GM18861 (cell line): Measurements from ENCODE around the gene CBLN1.
"Not testable (repeated sequence)": the region's sequence is repeated elsewhere in the genome, so short reads cannot be mapped to it uniquely, and the experiment has no call there.

Source experiments
- ATAC-seq: cut with Tn5 transposase; IDR thresholded peaks from one replicate; pipeline ENCODE4 v1.9.1; 2021; ENCODE audit not compliant: unreplicated experiment

Gene CBLN1

DNA sequence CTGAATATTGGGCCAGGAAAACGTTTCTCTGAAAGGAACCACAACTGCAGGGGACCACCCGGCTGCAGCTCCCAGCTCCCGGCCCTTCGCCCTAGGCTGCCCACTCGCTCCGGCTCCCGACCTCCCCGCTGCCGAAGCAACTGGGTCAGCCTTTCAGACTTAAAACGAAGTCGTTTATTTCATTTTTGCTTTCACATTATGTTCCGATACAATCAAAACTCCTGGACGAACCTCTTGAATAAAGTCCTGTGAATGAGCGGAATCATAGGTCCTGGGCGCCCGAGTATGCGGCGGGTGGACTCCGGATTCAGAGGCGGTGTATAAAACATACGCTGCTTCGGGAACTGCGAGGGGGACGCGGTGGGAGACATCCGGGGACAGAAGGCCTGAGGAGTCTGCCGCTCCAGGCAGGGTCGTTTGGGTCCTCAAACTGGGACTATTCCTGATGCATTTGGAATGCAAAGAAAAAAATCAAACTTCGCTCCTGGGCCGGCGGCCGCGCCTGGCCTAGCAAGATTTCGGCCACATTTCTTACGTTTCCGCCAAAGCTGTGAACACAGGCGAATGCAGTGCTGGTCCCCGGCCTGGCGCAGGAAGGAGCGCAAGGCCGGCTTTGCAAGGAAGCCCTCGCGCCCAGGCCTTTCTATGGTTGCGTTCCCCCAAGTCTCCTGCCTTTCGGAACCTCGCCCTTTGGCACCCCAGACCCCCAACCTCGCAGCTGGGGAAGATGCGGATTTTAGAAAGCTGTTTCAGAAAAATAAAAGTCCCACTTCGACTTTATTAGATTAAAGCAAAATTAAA is 3.7 kb downstream of the CBLN1 start:
- ATAC-seq = no peak

DNA sequence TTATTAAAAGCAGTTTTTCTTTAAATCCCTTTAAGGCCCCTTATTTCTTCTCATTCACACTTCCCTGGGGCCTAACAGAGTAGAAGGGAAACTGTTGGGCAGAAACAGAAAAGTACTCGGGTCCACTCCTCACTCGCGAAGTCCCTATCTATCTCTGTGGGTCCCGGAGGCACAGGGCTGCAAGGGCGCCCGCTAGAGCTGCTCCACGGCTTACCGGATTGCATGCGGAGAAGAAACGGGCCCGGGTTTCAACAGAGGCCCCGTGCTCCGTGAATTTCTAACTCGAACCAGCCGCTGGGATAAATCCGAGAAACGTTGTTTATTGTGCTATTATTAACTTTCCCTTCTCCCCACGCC is 4.3 kb downstream of the CBLN1 start:
- ATAC-seq = no peak

DNA sequence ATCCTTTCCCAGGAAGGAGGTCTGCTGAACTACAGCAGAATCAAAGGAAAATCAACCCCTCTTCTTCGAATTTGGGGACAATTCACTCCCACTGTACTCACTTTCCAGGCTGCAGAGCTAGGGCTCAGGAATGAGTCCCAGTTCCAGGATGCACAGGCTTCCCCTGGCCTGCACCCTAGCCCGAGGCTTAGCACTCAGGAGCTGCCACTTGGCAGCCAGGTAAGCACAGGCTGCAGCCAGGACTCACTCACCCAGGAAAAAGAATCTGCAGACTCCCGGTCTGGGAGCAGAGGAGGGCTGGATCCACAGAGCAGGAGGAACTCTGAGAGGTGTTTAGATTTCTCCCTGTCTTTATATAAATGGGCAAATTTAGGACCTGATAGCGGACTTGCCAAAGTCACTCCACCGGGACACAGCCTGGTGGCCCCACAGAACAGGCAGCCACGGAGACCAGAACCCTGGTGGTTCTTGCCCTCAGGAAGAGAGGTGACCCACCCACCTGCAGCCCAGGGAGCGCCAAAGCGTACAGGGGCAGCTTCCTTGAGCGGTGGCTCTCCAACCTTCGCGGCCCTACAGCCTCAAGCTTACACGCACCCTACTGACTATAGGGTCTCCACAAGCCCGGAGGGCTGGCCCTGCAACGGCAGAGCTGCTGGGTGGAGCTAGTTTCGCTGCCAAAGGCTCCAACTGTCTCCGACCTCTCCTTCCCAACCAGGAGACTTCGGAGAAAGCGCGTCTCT is 4.8 kb downstream of the CBLN1 start:
- ATAC-seq = no peak

DNA sequence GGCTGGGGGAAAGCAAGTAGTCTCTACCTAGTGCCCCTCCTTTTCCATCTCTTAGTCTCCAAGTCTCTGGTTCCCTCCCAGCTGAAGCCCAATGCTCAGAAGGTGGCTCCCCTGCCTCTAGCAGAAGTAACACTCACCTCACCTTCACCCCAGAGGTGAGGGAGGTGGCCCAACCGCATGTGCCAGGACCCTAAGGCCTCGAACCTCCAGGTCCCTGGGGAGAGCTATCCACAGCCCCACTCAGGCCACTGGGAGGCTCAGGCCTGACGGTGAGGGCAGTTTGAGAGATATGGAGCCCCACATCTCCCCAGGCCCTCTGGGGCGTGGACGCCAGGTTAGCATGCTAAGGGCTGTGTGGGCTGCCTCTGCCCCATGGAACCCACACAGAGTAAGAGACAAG is 5.8 kb downstream of the CBLN1 start:
- ATAC-seq = no peak

DNA sequence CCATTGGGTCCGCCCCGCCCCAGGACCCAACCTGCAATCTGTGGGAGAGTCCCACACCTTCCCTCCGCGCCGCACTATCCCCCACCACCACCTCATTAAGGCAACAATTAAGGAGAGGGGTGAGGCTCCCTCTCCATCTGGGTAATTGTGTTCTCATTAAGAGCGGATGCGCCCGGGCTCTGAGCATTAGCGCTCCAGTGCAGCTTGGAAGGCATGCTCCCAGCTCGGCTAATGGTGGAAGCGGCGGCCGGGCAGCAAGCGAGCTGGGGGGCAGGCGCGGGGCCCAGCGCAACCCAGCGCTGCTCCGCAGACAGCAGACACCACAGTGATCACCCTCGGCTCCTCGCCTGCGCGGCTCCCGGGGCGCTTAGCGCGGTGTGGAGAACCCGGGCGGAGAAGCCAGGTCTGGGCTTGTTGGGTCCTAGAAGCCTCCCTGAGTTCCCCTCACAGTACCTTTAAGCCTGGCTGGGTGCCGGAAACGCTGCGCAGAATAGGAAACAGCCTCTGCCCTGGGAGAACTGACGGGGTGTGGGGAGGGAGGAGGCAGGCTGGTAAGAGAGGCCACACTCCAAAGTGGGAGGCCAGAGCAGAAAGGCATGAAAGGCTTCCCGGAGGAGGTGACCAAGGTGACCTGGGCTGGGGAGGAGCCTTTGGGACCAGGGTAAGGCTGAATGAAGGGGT is 6.4 kb downstream of the CBLN1 start:
- ATAC-seq = no peak

DNA sequence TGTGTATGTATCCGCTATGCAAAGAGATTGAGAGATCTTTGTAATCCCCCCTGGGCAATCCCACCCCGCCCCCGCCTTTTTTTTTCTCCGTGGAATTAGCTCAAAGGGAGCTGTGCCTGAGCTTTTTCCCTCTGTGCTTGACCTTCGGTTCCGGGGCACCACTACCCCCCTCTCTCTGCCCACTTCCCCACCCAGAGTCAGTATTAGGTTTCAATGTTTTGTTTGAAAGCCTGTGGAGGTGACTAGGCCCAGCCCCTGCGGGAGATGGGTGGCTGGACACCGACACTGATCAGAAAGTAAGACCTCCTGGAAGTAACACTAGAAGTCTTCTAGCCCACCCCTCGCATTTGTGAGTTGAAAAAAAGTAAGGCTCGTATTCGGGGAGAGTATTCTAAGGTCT is 7.0 kb downstream of the CBLN1 start:
- no peak for ATAC-seq

DNA sequence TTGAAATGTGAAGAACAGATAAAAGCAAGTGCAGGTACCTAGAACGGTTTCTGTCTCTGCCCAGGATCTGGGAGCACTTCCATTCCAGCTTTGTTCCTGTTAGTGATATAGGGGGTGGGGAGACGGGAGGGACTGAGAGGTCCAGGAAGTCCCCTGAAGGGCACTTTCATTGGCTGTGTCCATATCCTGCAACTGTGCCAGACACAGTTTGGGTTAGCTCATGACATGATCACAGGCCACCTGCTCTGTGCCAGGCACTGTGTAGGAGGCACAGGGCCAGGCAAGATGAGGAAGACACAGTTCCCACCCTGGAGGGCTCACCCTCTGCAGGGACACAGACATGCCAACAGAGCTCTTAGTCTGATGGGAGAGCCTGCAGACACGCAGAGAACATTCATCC is 7.9 kb downstream of the CBLN1 start:
- no peak for ATAC-seq

DNA sequence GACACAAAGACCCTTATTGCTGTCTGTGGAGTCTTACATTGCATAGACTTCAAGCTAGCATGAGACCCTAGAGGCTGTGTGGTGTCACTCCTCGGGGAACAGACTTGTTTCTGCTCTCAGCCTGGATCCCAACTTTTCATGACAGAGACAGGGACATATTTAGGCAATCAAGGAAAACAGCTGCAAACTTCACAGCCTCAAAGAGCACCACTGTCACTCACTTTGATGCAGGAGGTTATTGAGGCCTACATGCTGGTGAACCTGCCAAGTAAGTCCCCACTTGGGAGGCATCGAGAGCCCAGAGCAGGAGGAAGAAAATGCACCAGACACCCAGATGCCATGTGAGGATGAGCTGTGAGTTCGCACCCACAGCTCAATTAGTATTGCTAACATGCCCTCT is 10.3 kb downstream of the CBLN1 start:
- no peak for ATAC-seq

DNA sequence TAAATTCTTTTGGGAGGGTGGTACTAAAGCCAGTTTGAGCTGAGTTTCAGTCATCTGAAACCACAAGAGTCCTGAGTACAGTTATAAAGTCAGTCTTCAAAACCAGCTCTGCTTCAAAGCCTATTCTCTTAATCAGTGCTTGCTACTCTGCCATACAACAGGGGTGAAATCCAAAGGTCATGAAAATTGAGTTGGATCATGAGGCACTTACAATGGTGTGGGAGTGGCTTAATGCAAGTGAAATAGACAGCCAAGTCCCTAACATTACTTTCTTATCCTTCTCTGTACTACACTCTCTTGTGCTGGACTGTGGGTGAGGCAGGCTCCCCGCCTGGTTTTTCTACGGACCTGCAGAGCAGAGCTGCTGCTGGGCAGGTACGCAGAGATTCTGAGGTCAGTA is 12.4 kb downstream of the CBLN1 start:
- no peak for ATAC-seq

DNA sequence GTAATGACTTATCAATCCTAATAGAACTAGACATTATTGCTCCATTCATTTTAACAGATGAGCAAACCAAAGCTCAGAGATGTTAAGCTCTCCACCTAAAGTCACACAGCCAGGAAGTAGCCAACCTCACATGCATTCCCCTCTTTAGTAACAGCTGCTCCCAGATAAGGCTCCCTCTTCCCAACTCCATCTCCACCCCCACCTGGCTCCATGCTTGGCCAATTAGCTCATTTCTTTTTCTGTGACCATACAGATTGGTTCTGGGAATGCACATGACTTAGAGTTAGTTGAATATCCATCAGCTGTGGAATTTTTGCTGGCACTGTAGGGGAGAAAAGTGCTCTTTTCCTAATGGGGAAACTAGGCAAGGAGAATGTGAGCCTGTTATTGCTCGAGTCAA is 13.0 kb downstream of the CBLN1 start:
- no peak for ATAC-seq

DNA sequence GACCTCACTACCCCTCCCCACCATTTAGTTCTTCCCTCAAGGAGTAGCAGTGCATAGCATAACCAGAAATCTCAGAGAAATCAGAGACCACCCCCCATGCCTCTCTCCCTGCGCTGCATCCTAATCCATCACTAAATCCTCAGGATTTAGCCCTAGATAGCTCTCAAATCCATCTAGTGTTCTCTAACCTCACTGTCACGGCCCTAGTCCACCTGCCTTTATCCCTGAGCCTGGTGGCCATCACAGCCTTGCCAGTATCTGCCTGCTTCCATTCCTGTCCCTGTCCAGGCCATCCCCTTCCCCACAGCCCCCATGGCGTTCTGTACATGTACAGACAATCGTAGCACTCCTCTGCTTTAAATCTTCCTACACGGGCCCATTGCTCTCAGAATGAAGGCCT is 19.1 kb downstream of the CBLN1 start:
- no peak for ATAC-seq

DNA sequence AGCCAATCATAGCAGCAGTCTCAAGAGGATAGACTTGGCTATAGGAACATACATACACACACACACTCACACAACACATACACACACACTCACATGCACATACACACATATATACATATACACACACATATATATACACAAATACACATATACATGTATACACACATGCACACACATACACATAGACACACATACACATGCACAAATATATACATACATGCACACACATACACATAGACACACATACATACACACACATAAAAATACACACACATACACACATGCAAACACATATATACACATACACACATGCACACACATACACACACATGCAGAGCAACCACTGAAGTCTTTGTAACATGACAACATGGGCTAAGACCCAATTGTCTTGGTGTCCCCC is 19.7 kb downstream of the CBLN1 start:
- ATAC-seq = no peak

DNA sequence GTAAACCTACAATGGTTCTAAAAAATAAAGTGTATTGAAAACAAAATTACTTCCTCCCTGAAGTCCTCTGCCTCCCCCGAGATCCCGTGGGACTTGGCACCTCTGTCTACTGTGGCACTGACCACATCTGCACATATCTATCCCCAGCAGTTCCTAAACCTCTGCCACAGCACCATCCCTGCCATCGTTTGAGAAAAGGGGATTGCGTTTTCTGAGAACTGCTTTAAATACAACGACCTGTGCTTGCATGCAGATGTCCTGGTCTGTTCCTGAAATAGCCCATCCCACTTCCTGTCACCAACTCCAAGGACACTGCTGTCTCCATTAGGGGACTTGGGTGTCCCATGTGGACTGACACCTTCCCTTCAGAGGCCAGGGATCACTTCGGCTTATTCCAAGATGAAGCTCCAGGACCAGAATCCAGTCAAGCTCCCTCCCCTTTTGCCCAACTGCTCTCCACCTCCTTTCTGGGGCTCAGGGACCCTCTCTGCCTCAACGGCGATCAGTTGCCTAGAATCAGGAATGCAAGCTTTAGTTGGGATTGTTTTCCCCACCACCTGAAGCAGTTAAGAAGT is 20.6 kb downstream of the CBLN1 start:
- no peak for ATAC-seq

DNA sequence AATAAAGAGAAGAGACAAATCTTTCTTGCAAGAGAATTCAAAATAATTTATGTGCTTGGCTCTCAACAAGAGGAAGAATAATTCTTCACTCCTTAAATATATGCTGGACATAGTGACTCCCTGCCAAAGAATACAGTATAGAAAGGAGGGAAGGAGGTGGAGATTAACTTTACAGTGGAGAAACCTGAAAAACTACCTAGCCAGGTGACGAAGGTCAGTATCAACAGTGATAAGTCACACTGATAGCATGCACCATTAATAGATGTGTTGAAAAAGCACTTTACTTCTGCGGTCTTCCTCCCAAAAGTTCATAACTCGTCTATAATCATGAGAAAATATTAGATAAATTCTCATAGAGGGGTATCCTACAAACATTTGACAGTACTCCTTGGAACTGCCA is 21.4 kb downstream of the CBLN1 start:
- no peak for ATAC-seq

DNA sequence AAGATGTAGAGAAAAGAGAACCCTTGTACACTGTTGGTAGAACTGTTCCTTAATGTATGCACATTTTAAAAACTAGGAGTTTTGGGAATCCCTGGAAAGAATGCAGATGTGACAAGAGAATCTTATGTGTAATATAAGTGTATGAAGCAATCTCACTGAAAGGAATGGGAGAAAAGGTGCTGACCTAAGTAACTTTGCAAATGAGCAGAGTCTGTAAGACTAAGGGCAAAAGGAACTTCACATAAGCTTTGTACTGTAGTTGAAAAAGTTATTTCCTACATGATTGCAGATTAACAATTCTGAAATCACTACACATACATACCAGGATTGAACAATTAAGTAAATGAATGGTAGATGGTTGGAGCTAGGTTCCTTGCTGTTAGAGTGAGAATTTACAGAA is 22.3 kb downstream of the CBLN1 start:
- no peak for ATAC-seq

DNA sequence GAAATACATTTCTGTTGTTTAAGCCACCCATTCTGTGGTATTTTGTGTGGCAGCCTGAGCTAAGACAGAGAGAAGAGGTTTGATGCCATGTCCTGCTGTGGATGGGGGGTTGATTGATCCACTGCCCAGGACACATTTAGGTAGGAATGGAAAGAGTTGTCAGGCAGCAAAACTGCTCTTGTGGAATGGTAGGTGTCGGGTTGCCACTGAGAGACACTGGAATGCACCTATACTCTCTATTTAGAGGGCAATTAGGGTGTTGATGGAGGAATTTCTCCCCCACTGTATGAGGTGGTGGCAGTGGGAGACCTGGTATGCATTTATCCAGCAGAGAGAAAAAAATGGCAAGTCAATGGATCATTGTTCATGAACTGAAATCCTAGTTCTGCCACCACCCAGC is 30.9 kb downstream of the CBLN1 start:
- no peak for ATAC-seq

DNA sequence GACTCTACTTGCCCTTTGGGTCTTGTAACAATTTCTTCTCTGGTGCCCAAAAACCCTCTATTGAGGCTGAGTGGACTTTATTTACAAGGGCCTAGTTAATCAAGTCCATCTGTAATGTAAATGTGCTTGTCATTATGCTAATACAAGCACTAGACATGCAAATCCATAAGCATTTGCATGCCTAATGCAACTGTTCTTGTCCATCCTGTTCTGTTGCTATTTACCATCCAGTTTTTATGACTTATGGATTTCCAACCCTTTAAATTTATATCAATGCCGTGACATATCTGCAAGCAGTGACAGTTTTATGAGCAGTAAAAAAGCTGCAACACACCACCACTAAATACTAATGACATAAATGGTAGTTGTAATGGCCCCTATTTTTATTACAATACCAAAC is 33.4 kb downstream of the CBLN1 start:
- ATAC-seq = no peak

DNA sequence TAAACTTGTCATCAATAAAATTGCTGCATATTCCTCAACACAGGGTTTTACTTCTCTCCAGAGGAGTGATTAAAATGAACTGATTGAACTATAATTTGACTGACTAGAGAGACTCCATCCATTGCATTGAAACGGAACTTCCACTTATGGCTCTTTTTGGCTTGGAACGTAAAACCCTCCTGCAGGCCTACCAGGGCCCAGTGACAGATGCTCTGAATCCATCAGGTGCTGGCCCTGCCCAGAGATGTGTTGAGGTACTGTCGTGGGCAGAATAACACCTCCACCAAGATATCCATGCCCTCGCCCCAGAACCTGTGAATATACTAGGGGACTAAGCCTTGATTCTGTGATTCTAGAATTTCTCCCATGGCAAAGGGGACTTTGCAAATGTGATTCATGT is 45.4 kb downstream of the CBLN1 start:
- ATAC-seq = no peak

DNA sequence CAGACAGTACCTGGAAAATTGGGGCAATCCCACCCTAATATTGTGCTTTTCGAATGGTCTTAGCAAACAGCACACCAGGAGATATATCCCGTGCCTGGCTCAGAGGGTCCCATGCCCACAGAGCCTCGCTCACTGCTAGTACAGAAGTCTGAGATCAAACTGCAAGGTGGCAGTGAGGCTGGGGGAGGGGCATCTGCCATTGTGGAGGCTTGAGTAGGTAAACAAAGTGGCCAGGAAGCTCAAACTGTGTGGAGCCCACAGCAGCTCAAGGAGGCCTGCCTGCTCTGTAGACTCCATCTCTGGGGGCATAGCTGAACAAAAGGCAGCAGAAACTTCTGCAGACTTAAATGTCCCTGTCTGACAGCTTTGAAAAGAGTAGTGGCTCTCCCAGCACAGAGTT is 53.3 kb downstream of the CBLN1 start:
- ATAC-seq = not testable (repeated sequence)
